ENCODE measurements around the gene HSPA1A. TPM values are rescaled to one million over a fixed set of nuclear protein-coding genes. Genes with fewer than 3 reads are reported as not detected.
"Not testable (repeated sequence)": the region's sequence is repeated elsewhere in the genome, so short reads cannot be mapped to it uniquely, and the experiment has no call there.

HSPA1A gene
- total RNA-seq, 6 experiments from 2014 or later, result 78.5 to 102 (median 84.7) TPM

GRCh38 chr6:31838968-31839367 lies 23.6 kb downstream of the HSPA1A start:
- H3K27ac Mint-ChIP-seq, result peak overlapping the region; percentile 35
- peaks cover 25% of the 10 kb centered on the region for H3K27me3 Mint-ChIP-seq (ENCODE audit: insufficient read depth)
- H3K4me1 Mint-ChIP-seq (ENCODE audit: low read depth), result peaks cover 38% of the 10 kb centered on the region
- H3K36me3 Mint-ChIP-seq (ENCODE audit: low read depth), result peaks cover 47% of the 10 kb centered on the region
- DNase-seq, result no peak
- no peak for TF ChIP-seq CTCF (IDR thresholded peaks at IDR 0.05)
- peaks cover 10% of the 10 kb centered on the region; the same call in 1 of the 2 replicates for H3K9me3 Mint-ChIP-seq
- peak overlapping the region; percentile 97 for H3K4me3 Mint-ChIP-seq

- DNase-seq, H3K4me3 Mint-ChIP-seq: not testable (repeated sequence)
- H3K27ac Mint-ChIP-seq, result peak overlapping the region; percentile 35; the same call in 1 of the 2 replicates
- peaks cover 31% of the 10 kb centered on the region for H3K4me1 Mint-ChIP-seq (ENCODE audit: low read depth)
- peaks cover 44% of the 10 kb centered on the region for H3K36me3 Mint-ChIP-seq (ENCODE audit: low read depth)
- peaks cover 22% of the 10 kb centered on the region for H3K27me3 Mint-ChIP-seq (ENCODE audit: insufficient read depth)
- peaks cover 10% of the 10 kb centered on the region; the same call in 1 of the 2 replicates for H3K9me3 Mint-ChIP-seq
Measured at GRCh38 chr6:31839779-31840126, 24.4 kb downstream of the HSPA1A start.

GRCh38 chr6:31842053-31842452 lies 26.7 kb downstream of the HSPA1A start:
- no peaks in the 10 kb centered on the region for H3K9me3 Mint-ChIP-seq
- no peak for TF ChIP-seq CTCF (IDR thresholded peaks at IDR 0.05)
- DNase-seq, result no peak
- no peak overlapping the region for H3K4me3 Mint-ChIP-seq
- peaks cover 1% of the 10 kb centered on the region; the same call in 1 of the 2 replicates for H3K27me3 Mint-ChIP-seq (ENCODE audit: insufficient read depth)
- 0 out of 2 replicates have a peak overlapping the region, but pooled peaks have one; percentile 16 for H3K27ac Mint-ChIP-seq
- H3K36me3 Mint-ChIP-seq (ENCODE audit: low read depth), result peaks cover 27% of the 10 kb centered on the region
- H3K4me1 Mint-ChIP-seq (ENCODE audit: low read depth), result peaks cover 19% of the 10 kb centered on the region

GRCh38 chr6:31844507-31844906 lies 29.2 kb downstream of the HSPA1A start:
- no peak for TF ChIP-seq CTCF (IDR thresholded peaks at IDR 0.05)
- Mint-ChIP-seq H3K4me1 (ENCODE audit: low read depth) (peaks cover 5% of the 10 kb centered on the region; the same call in 1 of the 2 replicates), H3K27me3 (ENCODE audit: insufficient read depth) (peaks cover 1% of the 10 kb centered on the region; the same call in 1 of the 2 replicates), H3K27ac (no peak overlapping the region), H3K4me3 (no peak overlapping the region), H3K9me3 (no peaks in the 10 kb centered on the region), H3K36me3 (ENCODE audit: low read depth) (peaks cover 12% of the 10 kb centered on the region)
- DNase-seq, result no peak

GRCh38 chr6:31847276-31847978 lies 32.1 kb downstream of the HSPA1A start:
- TF ChIP-seq CTCF (IDR thresholded peaks at IDR 0.05), result no peak
- DNase-seq, result no peak
- H3K9me3 Mint-ChIP-seq, result peaks cover under 1% of the 10 kb centered on the region
- H3K27ac Mint-ChIP-seq, result no peak overlapping the region
- peaks cover 6% of the 10 kb centered on the region for H3K4me1 Mint-ChIP-seq (ENCODE audit: low read depth)
- H3K4me3 Mint-ChIP-seq, result no peak overlapping the region
- H3K36me3 Mint-ChIP-seq (ENCODE audit: low read depth), result peaks cover 6% of the 10 kb centered on the region; the same call in 1 of the 2 replicates
- H3K27me3 Mint-ChIP-seq (ENCODE audit: insufficient read depth), result peaks cover 1% of the 10 kb centered on the region; the same call in 1 of the 2 replicates

GRCh38 chr6:31850765-31851484 lies 35.6 kb downstream of the HSPA1A start:
- no peak for TF ChIP-seq CTCF (IDR thresholded peaks at IDR 0.05)
- DNase-seq, result no peak
- Mint-ChIP-seq H3K9me3 (peaks cover 6% of the 10 kb centered on the region), H3K4me3 (no peak overlapping the region), H3K27me3 (ENCODE audit: insufficient read depth) (no peaks in the 10 kb centered on the region), H3K4me1 (ENCODE audit: low read depth) (peaks cover 6% of the 10 kb centered on the region), H3K36me3 (ENCODE audit: low read depth) (peaks cover 6% of the 10 kb centered on the region), H3K27ac (no peak overlapping the region; the same call in 1 of the 2 replicates)

Measured in HFFc6 (cell line).